GM12875 (cell line): ENCODE data around the gene LEAP2.

Experiments
- H3K4me3 ChIP-seq: one replicate; pipeline ENCODE4 v1.5.1; 2011; ENCODE audit warnings: low read depth, low read length, control low read depth
- TF ChIP-seq, protein P1 (sequence below): IDR thresholded peaks from 2 replicates; pipeline ENCODE4 v1.5.1; 2011; ENCODE audit warnings: low read depth, mild to moderate bottlenecking, control low read depth, inconsistent platforms, low read length, moderate library complexity, borderline replicate concordance; ENCODE audit not compliant: insufficient read depth

The LEAP2 gene

DNA sequence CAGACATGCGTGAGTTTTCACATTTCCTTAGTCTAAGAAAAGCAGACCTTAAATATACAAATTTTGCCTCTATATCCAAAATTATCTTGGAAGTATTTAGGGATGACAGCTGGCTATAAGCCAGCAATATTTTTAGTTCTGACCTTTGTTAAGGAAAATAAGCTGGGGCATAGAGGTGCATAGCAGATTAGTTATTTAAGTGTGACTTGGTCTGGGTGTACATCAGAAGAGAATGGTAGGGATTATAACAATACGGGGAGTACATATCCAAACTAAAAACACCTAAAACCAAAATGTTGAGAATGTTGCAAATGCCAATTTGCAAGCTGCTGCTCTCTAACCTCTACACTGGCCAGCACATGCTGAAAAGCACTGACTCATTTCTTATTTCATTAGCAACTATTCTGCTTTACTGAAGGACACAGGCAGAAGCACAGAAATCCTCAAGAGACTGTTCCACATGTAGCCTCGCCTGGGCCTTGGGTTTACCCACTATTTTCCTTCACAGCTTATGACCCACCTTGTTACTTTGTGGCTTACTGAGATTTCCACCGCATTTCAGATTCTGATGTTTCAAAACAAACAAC, 22.3 kb downstream of the LEAP2 start:
- TF ChIP-seq, protein P1, sequence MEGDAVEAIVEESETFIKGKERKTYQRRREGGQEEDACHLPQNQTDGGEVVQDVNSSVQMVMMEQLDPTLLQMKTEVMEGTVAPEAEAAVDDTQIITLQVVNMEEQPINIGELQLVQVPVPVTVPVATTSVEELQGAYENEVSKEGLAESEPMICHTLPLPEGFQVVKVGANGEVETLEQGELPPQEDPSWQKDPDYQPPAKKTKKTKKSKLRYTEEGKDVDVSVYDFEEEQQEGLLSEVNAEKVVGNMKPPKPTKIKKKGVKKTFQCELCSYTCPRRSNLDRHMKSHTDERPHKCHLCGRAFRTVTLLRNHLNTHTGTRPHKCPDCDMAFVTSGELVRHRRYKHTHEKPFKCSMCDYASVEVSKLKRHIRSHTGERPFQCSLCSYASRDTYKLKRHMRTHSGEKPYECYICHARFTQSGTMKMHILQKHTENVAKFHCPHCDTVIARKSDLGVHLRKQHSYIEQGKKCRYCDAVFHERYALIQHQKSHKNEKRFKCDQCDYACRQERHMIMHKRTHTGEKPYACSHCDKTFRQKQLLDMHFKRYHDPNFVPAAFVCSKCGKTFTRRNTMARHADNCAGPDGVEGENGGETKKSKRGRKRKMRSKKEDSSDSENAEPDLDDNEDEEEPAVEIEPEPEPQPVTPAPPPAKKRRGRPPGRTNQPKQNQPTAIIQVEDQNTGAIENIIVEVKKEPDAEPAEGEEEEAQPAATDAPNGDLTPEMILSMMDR = no peak
- no peak overlapping the region for H3K4me3 ChIP-seq

DNA sequence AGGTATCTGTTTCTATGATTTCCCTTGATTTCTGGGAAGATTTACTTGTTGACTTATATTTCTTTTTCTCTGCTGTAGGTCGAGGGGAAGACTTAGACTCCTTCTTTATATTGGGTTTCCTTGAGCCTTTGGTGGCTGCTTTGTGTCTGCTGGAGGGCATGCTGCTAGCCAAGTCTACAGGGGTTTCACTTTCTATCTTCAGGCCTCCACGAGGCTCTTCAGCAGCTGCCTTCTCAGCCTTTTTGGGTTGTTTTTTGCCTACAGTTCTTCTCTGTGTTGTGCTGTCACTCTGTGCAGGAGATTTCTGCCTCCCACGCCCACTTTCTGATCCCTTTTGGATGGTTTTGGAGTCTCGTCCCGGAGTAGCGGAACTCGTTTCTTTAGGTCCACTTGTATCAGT, 23.2 kb downstream of the LEAP2 start:
- TF ChIP-seq, protein P1 = no peak
- H3K4me3 ChIP-seq = no peak overlapping the region

- TF ChIP-seq, protein P1 = no peak
- no peak overlapping the region for H3K4me3 ChIP-seq
These were observed 24.6 kb downstream of the LEAP2 start for GRCh38 chr5:132898094-132898493.

GRCh38 chr5:132901036-132901435, 27.6 kb downstream of the LEAP2 start:
- TF ChIP-seq, protein P1 = no peak
- no peak overlapping the region for H3K4me3 ChIP-seq

GRCh38 chr5:132901730-132902129, 28.3 kb downstream of the LEAP2 start:
- no peak overlapping the region for H3K4me3 ChIP-seq
- TF ChIP-seq, protein P1 = no peak

DNA sequence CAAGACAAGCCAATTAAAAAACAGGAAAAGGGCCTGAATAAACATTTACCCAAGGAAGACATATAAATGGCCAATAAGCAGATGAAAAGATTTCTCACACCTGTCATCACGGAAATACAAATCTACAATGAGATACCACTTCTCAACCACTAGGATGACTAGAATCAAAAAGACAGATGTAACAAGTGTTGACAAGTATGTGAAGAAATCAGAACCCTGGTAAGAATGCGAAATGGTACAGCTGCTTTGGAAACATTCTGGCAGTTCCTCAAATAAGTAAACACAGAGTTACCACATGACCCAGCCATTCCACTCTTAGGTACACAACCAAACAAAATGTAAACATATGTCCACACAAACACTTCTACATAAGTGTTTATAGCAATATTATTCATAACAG, 32.5 kb downstream of the LEAP2 start:
- H3K4me3 ChIP-seq = no peak overlapping the region
- TF ChIP-seq, protein P1 = no peak

DNA sequence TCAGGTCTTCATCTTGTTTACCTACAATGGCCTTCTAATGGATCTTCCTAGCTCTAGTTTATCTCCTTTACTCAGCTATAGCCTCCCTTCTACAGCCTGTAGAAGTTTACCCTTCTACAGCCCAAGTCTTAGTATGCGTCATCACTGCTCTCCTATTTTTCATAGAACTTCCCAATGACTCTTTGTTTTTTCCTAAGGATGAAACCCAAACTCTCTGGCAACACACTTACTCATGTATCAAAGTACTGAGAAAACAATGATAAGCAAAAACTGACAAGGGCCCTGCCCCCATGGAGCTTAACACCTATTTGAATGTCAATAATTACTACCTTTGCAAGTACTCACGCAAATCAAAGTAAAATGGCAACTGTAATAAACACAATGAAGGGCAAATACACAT, 33.7 kb downstream of the LEAP2 start:
- no peak overlapping the region for H3K4me3 ChIP-seq
- TF ChIP-seq, protein P1 = no peak
